Uterus (tissue), 4 donors: ENCODE measurements around the gene ITPR2. TPM values are rescaled to one million over a fixed set of nuclear protein-coding genes. Genes with fewer than 3 reads are reported as not detected.

Experiments used
- DNase-seq, 2 donors: peaks; one replicate each; pipeline ENCODE4 v3.0.0-alpha.2; 2019 to 2020
- H3K27ac ChIP-seq, 2 donors: fragments of 200-600 bp; sonication (generic); 1 replicate in 1 of 2; 2 replicates in 1 of 2; pipeline ENCODE4 v1.5.1; 2016 to 2018
- H3K27me3 ChIP-seq, 2 donors: fragments of 200-600 bp; sonication (generic); one replicate each; pipeline ENCODE4 v1.5.1; 2018 to 2019; ENCODE audit warnings: control low read depth in 1 of 2
- H3K36me3 ChIP-seq, 2 donors: fragments of 200-600 bp; sonication (generic); one replicate each; pipeline ENCODE4 v1.5.1; 2019; ENCODE audit warnings: control low read depth in 1 of 2
- H3K4me1 ChIP-seq, 2 donors: fragments of 200-600 bp; sonication (generic); one replicate each; pipeline ENCODE4 v1.5.1; 2018 to 2019; ENCODE audit warnings: control low read depth in 1 of 2
- H3K4me3 ChIP-seq, 2 donors: fragments of 200-600 bp; sonication (generic); 1 replicate in 1 of 2; 2 replicates in 1 of 2; pipeline ENCODE4 v1.5.1; 2018 to 2019; ENCODE audit warnings: mild to moderate bottlenecking in 1 of 2
- H3K9me3 ChIP-seq, 2 donors: fragments of 200-600 bp; sonication (generic); one replicate each; pipeline ENCODE4 v1.5.1; 2019; ENCODE audit warnings: control low read depth in 1 of 2
- POLR2A ChIP-seq, 2 donors: fragments of 450-650 bp; IDR thresholded peaks; one replicate each; pipeline ENCODE4 v1.6.1; 2016; ENCODE audit warnings: antibody characterized with exemption in 2 of 2, mild to moderate bottlenecking in 1 of 2, moderate library complexity in 1 of 2
- intact Hi-C: fragments of 100-400 bp; cut with DNase I; formaldehyde crosslinking; loops from one replicate; pipeline ENCODE4 v1.15.1; 2023; ENCODE audit warnings: low total_unique reads
- total RNA-seq, 4 donors: library from RNA; depleted of rRNA in 3 of 4; stranded (reverse); fragments of >200 nt in 3 of 4; gene quantifications; one replicate each; pipeline versions ENCODE4 v1.1.0 to v1.2.4, GENCODE V29; 2014 to 2023
- TF ChIP-seq, protein P1 (sequence below), 4 experiments: fragments of 200-600 bp in 2 of 4; fragments of 450-650 bp in 2 of 4; sonication (generic) in 2 of 4; IDR thresholded peaks; one replicate each; pipeline ENCODE4 v1.5.1; 2016 to 2019; ENCODE audit warnings: antibody characterized with exemption in 4 of 4, mild to moderate bottlenecking in 2 of 4, moderate library complexity in 1 of 4
- donor health status: DM: yes; HTN: yes; CAD: no.

ITPR2 gene
- total RNA-seq, 4 donors from 2014 or later: 53.5 to 271 (median 60.4) TPM

DNA sequence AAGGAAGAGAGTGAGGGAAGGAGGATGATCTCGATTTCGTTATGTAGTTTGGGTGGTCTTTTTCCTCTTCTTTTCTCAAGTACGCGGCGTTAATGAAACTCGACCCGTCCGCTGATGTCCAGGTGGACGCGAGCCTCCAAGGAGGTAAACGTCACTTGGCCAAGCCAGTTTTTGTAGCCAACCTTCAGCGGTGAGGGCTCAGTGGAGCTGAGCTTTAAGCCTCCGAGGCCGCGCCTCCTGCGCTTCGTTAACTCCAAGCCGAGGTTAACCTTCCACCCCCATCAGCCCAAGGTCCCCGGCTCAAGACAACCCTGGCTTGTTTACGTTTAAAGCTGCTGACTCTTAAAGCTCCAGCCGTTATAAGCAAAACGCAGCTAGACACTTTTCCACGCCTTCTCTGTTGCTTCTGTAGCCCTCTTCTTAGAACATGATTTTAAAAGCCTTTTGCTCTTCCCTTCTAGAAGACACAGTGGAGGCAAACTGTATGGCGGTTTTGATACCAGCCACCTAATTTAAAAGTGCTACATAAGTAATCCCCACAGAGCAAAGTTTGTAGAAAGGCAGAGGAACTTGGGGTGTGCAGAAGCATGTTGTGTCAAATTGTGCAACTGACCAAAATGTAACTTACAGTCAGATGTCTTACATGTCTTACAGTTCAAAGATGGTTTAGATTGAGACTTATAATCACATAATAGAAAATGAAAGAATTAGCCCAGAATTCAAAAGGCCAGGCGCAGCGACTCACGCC, 923 bp upstream of the ITPR2 start:
- TF ChIP-seq, protein P1, sequence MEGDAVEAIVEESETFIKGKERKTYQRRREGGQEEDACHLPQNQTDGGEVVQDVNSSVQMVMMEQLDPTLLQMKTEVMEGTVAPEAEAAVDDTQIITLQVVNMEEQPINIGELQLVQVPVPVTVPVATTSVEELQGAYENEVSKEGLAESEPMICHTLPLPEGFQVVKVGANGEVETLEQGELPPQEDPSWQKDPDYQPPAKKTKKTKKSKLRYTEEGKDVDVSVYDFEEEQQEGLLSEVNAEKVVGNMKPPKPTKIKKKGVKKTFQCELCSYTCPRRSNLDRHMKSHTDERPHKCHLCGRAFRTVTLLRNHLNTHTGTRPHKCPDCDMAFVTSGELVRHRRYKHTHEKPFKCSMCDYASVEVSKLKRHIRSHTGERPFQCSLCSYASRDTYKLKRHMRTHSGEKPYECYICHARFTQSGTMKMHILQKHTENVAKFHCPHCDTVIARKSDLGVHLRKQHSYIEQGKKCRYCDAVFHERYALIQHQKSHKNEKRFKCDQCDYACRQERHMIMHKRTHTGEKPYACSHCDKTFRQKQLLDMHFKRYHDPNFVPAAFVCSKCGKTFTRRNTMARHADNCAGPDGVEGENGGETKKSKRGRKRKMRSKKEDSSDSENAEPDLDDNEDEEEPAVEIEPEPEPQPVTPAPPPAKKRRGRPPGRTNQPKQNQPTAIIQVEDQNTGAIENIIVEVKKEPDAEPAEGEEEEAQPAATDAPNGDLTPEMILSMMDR (IDR thresholded peaks at IDR 0.05): no peak
- TF ChIP-seq POLR2A (IDR thresholded peaks at IDR 0.05): no peak
- peaks cover 0 to 4% of the 10 kb centered on the region in 2 donors for H3K4me1 ChIP-seq
- H3K9me3 ChIP-seq: no peaks in the 10 kb centered on the region
- peak overlapping the region; percentile 91 to 94 for H3K27ac ChIP-seq
- peak; percentile 29 to 30 for DNase-seq
- intact Hi-C loops: no loop called here
- H3K36me3 ChIP-seq: no peaks in the 10 kb centered on the region
- peak overlapping the region; percentile 63 to 76 for H3K4me3 ChIP-seq
- H3K27me3 ChIP-seq: no peaks in the 10 kb centered on the region

DNA sequence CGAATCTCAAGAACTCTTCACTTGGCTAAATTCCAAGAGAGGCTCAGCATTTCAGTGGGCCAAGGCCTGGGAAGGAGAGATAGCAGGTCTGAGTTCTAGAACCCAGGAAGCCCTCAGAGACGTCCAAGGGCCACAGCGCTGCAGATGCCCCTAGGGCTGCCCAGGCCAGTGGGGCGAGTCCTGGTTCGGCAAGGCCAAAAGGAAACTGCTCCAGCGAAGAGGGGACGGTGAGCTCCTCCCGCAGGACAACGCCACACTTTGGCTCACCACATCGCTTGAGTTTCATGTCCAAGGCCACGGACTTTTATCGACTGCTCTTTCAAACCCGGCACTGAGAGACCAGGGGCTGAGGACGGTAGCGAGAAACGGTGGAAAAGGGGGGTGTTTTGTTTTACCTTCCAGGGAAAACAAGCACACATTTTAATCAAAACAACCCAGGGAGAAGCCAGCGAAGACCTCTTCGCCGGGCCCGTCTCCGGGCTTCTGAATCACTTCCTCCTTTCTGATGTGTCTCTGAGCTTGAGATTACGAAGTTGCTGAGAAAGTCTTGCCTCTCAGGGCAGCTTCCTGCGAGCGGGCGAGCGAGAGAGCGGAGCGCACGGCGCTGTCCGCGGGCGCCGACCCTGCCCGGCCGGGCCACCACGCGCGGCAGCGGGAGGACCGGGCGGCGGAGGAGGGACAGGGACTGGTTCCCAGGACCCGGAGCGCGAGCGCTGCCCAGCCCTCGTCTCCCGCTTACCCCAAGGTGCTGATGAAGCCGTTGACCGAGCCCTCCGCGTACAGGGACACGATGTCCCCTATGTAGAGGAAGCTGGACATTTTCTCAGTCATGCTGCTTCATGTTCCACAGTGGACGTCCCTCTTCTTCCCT, 808 bp downstream of the ITPR2 start:
- Histone ChIP-seq H3K36me3 (no peaks in the 10 kb centered on the region), H3K4me1 (peaks cover 0 to 4% of the 10 kb centered on the region in 2 donors), H3K27ac (peak overlapping the region; percentile 91 to 94), H3K27me3 (no peaks in the 10 kb centered on the region), H3K4me3 (peak overlapping the region; percentile 63 to 76), H3K9me3 (no peaks in the 10 kb centered on the region)
- TF ChIP-seq, protein P1 (IDR thresholded peaks at IDR 0.05): peak in 1 of 4 experiments; percentile 19
- no peak for TF ChIP-seq POLR2A (IDR thresholded peaks at IDR 0.05)
- intact Hi-C loops: no loop called here
- DNase-seq: peak; percentile 60 to 66

DNA sequence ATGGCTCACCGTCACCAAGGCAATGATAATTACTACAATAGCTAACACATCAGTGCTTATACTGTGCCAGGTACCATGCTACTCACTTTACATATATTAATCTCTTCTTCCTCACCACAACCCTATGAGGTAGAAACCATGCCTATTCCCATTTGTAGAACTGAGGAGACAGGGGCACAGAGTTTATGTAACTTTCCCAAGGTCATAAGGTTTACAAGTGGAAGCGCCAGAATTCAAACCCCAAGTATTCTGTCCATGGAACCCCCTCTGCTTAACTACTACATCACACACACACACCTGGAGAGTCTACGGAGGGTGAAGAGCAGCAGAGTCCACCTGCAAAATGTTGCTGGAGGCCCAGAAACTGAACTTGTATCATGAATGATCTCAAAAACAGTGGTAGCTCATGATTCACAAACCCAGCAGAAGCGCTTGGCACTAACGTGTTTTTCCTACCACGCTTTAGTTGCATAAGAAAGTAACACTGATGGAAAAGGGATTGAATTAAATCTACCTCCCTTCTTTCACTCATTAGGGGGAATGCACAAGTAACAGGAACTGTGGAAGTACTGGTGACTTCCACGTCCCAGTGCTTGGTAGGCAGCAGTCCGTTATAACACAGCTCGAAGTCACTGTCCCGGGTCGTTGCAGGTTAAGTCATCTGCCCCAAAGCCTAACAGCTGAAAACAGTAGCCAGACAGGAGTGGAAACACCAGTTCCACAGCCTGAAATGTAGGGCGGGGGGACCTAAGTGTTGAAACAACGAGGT, 2.0 kb downstream of the ITPR2 start:
- H3K27ac ChIP-seq: no peak overlapping the region
- H3K27me3 ChIP-seq: no peaks in the 10 kb centered on the region
- TF ChIP-seq POLR2A (IDR thresholded peaks at IDR 0.05): no peak
- intact Hi-C loops: no loop called here
- peaks cover 0 to 4% of the 10 kb centered on the region in 2 donors for H3K4me1 ChIP-seq
- no peaks in the 10 kb centered on the region for H3K9me3 ChIP-seq
- H3K4me3 ChIP-seq: no peak overlapping the region
- H3K36me3 ChIP-seq: no peaks in the 10 kb centered on the region
- no peak for DNase-seq

DNA sequence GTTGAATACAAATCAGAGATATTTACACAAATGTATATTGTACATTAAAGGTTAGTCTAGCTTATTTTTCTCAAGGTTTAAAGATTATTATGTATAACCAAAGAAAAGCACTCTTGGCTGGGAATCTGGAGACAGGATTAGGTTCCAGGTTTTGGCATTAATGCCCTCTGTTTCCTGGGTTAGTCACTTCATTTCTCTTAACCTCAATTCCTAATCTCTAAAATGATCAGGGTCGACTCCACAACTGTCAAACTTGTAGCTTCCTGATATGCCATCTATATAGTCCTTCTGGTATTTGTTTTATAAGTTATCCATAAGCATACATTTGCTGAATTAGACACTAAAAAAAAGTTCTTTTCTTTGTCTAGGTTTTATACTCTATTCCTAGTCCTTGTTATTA, 2.6 kb downstream of the ITPR2 start:
- Histone ChIP-seq H3K27ac (no peak overlapping the region), H3K4me1 (peaks cover 0 to 4% of the 10 kb centered on the region in 2 donors), H3K9me3 (no peaks in the 10 kb centered on the region), H3K4me3 (no peak overlapping the region), H3K36me3 (no peaks in the 10 kb centered on the region), H3K27me3 (no peaks in the 10 kb centered on the region)
- DNase-seq: no peak
- intact Hi-C loops: no loop called here
- TF ChIP-seq POLR2A (IDR thresholded peaks at IDR 0.05): no peak
- TF ChIP-seq, protein P1 (IDR thresholded peaks at IDR 0.05): no peak

DNA sequence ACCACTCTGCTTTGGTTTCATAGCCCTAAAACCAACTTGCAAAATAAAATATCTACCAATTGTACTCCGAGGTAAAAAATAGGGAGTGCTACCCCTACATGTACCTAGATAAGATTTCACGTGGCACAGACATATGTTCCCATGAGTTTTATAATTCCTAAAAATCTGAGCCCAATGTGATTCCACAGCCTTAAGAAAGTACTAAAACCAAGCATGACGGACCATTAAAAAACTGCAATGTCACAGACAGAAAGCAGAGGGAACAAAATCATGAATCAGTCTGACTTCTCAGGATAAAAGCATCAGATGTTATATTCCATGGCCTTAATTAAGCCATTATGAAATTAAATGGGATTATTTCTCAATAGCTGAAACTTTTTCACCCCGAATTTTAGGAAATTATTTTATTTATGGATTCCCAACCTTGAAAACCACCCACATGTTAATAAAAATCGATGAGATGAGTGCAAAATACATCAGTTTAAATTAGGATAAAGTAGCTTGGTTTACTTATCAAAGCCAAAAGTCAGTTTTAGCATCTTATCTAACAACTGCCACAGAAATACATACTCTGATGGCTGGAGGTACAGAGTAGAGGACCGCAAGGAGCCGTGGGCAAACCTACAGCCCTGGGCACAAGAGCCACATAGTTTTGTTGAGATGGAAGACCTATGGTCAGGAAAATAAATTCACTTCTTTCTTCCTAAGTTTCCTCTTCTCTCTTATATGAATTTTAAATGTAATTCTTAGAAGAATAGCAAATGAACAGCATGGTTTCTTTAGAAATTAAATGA, 4.5 kb downstream of the ITPR2 start:
- Histone ChIP-seq H3K27ac (peak overlapping the region; percentile 59 to 62), H3K4me3 (no peak overlapping the region), H3K9me3 (no peaks in the 10 kb centered on the region), H3K27me3 (no peaks in the 10 kb centered on the region), H3K36me3 (no peaks in the 10 kb centered on the region), H3K4me1 (peaks cover 0 to 4% of the 10 kb centered on the region in 2 donors)
- no peak for DNase-seq
- no peak for TF ChIP-seq POLR2A (IDR thresholded peaks at IDR 0.05)
- TF ChIP-seq, protein P1 (IDR thresholded peaks at IDR 0.05): no peak
- intact Hi-C loops: no loop called here
